Heart left ventricle (tissue), 16 donors: ENCODE measurements around the gene PTGER1. TPM values are rescaled to one million over a fixed set of nuclear protein-coding genes. Genes with fewer than 3 reads are reported as not detected.

Experiments used
- ATAC-seq, 4 donors: fragments of 200-7000 bp; cut with Tn5 transposase; one replicate each; pipeline ENCODE4 v1.9.1; 2020 to 2022; ENCODE audit warnings: moderate library complexity in 4 of 4, mild to moderate bottlenecking in 3 of 4, moderate number of reproducible peaks in 1 of 4
- DNase-seq, 5 donors: peaks; one replicate each; pipeline ENCODE4 v3.0.0-alpha.2; 2020
- H3K27ac ChIP-seq, 12 donors: fragments of 200-600 bp; sonication (generic) in 4 of 12; one replicate each; pipeline versions ENCODE4 v1.5.0 to v1.8.0; 2016 to 2022; ENCODE audit warnings: mild to moderate bottlenecking in 2 of 12
- H3K27me3 ChIP-seq, 9 donors: fragments of 200-600 bp; sonication (generic) in 2 of 9; one replicate each; pipeline versions ENCODE4 v1.5.1 to v1.8.0; 2016 to 2022; ENCODE audit warnings: mild to moderate bottlenecking in 3 of 9
- H3K36me3 ChIP-seq, 9 donors: fragments of 200-600 bp; sonication (generic) in 2 of 9; one replicate each; pipeline versions ENCODE4 v1.5.0 to v1.8.0; 2018 to 2022; ENCODE audit warnings: mild to moderate bottlenecking in 2 of 9
- H3K4me1 ChIP-seq, 12 donors: fragments of 200-600 bp; sonication (generic) in 4 of 12; one replicate each; pipeline versions ENCODE4 v1.5.0 to v1.8.0; 2016 to 2022; ENCODE audit warnings: mild to moderate bottlenecking in 3 of 12
- H3K4me3 ChIP-seq, 12 donors: fragments of 200-600 bp; sonication (generic) in 4 of 12; one replicate each; pipeline versions ENCODE4 v1.5.0 to v1.8.0; 2017 to 2022; ENCODE audit warnings: mild to moderate bottlenecking in 9 of 12, moderate library complexity in 4 of 12
- H3K9me3 ChIP-seq, 12 donors: fragments of 200-600 bp; sonication (generic) in 4 of 12; one replicate each; pipeline versions ENCODE4 v1.5.0 to v1.8.0; 2016 to 2022; ENCODE audit warnings: mild to moderate bottlenecking in 1 of 12
- POLR2A ChIP-seq, 2 donors: fragments of 450-650 bp; IDR thresholded peaks; one replicate each; pipeline ENCODE4 v1.6.1; 2017; ENCODE audit warnings: antibody characterized with exemption in 2 of 2, mild to moderate bottlenecking in 2 of 2, moderate library complexity in 2 of 2
- WGBS, 4 donors: extraction: QIAGEN DNeasy Blood & Tissue Kit in 2 of 4; methylation state at CpG; one replicate each; pipeline versions ENCODE4 v1.1.5 to v1.1.7; 2013 to 2018; 5-methylcytosine and 5-hydroxymethylcytosine counted together
- intact Hi-C, 10 donors: fragments of 100-400 bp; cut with DNase I; formaldehyde crosslinking; loops; one replicate each; pipeline versions ENCODE4 v1.11.1 to v1.14.2; 2022
- polyA plus RNA-seq, 2 donors: library from polyadenylated mRNA; stranded (reverse); fragments of 200-250 nt; gene quantifications; one replicate each; pipeline ENCODE4 v1.2.3, GENCODE V29; 2013
- total RNA-seq, 9 donors: library from RNA; depleted of rRNA in 2 of 9; stranded (reverse); fragments of >200 nt in 2 of 9; fragmentation: NEBNext Ultra II Directional in 3 of 9; extraction: Animal tissue kit (Norgen Biotek cat#: 25700) in 3 of 9; gene quantifications; one replicate each; pipeline versions ENCODE4 v1.1.0 to v1.2.4, GENCODE V29; 2016 to 2023
- TF ChIP-seq, protein P1 (sequence below), 12 donors: fragments of 200-600 bp; sonication (generic) in 4 of 12; IDR thresholded peaks; one replicate each; pipeline versions ENCODE4 v1.5.0 to v1.8.0; 2018 to 2022; ENCODE audit warnings: antibody characterized with exemption in 12 of 12, mild to moderate bottlenecking in 5 of 12
- donor health status: ischemic (EF 13 %, LVEDD 7.1; RV severe dilation, severe dysfunction).
- donor health status: healthy with polysubstance abuse.
- donor health status: DM: no; HTN: yes; CAD: no.
- donor health status: DM: no; HTN: no; CAD: no.
- donor health status: ischemic (EF 25% LVEDD 6.9; RV normal size, moderate dysfunction).
- donor health status: ischemic (EF 25% LVEDD 5.7; RV mildly dilated, moderate dysfunction).
- donor health status: healthy.
- donor health status: DM: yes; HTN: yes; CAD: no.
- donor health status: ischemic (EF 35%, LVEDD 5.7; RV mildly dilated, moderate dysfunction).
- donor health status: nonischemic (EF 11% LVEDD 7.7; RV severe dilation, severe dysfunction).
- donor health status: DM: yes; HTN: yes; CAD: no.
- donor health status: PGD.
- donor health status: ischemic (EF 29% LVEDD 5.4; RV normal size, mild dysfunction).
- donor health status: nonischemic (EF 23%, LVEDD 6.1; RV moderate dilation, normal function).

PTGER1 gene
- total and polyA plus RNA-seq, 11 donors: 0.15 to 0.35 TPM; not detected in 9

DNA sequence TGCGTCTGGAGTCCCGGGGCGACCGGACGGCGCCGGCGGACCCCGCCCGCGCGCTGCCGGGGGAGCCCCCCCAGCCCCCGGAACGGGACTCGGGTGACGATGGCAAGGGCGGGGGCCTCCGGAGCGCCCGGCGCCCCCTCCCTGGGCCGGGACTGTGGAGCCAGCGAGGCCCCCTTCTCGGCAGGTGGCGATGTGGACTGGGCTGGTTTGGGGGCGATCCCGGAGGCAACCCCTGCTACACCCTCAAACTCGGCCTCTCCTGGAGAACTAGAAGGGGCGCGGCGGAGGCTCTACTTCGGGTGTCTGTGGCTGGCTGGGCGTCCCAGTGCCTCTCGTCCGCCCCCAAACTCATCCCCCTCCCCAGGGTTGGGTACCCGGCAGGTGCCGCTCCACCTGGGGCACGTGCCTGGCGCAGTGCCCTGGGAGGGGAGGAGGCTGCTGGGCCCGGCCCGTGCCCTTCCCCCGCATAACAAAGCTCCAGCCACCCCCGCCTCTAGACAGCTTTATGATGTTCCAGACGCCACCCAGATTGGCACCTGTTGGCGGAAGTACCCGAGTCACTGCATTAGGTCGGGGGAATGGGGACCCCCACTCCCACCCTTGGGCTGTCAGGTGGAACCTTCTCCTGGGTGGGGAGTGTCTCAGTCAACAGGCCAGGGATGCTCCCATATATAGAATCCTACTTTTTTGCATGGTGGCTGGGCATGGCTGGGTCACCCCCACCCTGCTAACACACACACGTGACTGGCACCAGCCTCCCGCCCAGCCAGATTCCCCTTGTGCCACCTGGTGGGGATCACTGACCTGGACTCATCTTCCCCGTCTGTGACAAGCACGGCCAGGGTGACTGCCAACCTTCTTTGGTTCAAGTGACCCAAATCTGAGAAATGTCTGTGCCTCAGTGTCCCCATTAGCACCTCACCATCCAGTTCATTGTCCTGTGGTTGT lies 41.3 kb downstream of the PTGER1 start:
- peak in 3 of 5 donors; percentile 38 to 69 (median 52) for DNase-seq
- no peaks in the 10 kb centered on the region for H3K27me3 ChIP-seq

DNA sequence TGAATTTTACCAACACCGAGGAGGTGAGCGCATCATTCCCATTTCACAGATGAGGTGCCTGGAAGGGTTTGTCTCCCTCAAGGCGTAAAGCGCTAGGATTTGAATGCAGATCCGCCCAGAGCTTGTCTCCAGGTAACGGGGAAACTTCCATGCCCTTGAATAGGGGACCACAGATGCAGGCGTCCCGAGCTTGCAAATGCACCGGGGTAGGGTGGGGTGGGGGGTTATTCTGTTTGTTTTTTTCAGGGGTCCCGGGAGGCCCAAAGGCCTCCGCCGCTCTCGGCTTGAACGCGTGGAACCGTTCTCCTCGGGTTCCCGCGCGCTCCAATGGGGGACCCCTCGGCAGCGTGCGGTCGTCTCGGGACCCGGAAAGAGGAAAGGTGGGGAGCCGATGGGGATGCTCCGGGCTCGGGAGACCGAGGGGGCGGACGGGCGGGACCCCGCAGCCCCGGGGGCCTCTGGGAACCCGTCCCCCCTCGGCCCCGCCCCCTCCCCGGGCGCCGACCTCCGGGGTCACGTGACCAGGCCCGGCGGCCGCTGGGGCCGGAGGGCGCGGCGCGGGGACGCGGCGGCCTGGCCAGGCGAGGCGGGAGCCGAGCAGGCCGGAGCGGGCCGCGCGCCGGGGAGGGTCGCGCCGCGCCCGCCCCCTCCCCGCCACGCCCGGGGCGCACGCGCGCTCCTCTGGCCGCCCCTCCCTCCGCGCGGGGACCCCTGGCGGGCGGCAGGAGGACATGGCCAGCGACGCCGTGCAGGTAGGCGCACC lies 42.2 kb downstream of the PTGER1 start, which contains the start of gene PKN1:
TSS of gene PKN1 (plus strand) at position 516 of the 763 bp plus-strand sequence. CDS start at position 732, 216 bp downstream.
- Histone ChIP-seq H3K4me3 (peak within 1 kb of the TSS; percentile 72 to 98 (median 90)), H3K36me3 (peaks cover 0 to 19% (median 0%) of the 10 kb centered on the region in 9 donors), H3K27me3 (no peaks in the 10 kb centered on the region), H3K27ac (peak within 1 kb of the TSS; percentile 74 to 98 (median 93)), H3K9me3 (no peaks in the 10 kb centered on the region), H3K4me1 (peaks cover 0 to 58% (median 32%) of the 10 kb centered on the region in 12 donors)
- 2 to 29% (median 4%) methylated on average over 7 to 85 of the region's 85 CpGs for whole genome bisulfite sequencing, 4 donors
- DNase-seq (peak; percentile 71 to 84 (median 79)), ATAC-seq (peak; percentile 15 to 65 (median 48))
- TF ChIP-seq POLR2A (IDR thresholded peaks at IDR 0.05): peak in 1 of 2 donors; percentile 24
- TF ChIP-seq, protein P1, sequence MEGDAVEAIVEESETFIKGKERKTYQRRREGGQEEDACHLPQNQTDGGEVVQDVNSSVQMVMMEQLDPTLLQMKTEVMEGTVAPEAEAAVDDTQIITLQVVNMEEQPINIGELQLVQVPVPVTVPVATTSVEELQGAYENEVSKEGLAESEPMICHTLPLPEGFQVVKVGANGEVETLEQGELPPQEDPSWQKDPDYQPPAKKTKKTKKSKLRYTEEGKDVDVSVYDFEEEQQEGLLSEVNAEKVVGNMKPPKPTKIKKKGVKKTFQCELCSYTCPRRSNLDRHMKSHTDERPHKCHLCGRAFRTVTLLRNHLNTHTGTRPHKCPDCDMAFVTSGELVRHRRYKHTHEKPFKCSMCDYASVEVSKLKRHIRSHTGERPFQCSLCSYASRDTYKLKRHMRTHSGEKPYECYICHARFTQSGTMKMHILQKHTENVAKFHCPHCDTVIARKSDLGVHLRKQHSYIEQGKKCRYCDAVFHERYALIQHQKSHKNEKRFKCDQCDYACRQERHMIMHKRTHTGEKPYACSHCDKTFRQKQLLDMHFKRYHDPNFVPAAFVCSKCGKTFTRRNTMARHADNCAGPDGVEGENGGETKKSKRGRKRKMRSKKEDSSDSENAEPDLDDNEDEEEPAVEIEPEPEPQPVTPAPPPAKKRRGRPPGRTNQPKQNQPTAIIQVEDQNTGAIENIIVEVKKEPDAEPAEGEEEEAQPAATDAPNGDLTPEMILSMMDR (IDR thresholded peaks at IDR 0.05): peak in 2 of 12 donors; percentile 3 to 15
- intact Hi-C loops: loop anchor here in 4 of 10 donors (2.0 to 5.0 kb wide), 4 partner anchors 14 to 254 kb away; partner anchors contain the start of gene DDX39A (in 1 of the 4)

More for the DNA sequence above, 41.3 kb downstream of the PTGER1 start:
- intact Hi-C loops: loop anchor here in 4 of 10 donors (2.0 to 5.0 kb wide), 4 partner anchors 15 to 253 kb away; partner anchors contain the start of gene DDX39A (in 1 of the 4)
- Histone ChIP-seq H3K27ac (peak overlapping the region; percentile 74 to 98 (median 93)), H3K4me1 (peaks cover 0 to 65% (median 40%) of the 10 kb centered on the region in 12 donors), H3K9me3 (no peaks in the 10 kb centered on the region), H3K36me3 (peaks cover 0 to 19% (median 0%) of the 10 kb centered on the region in 9 donors), H3K4me3 (peak overlapping the region; percentile 72 to 98 (median 90))
- peak; percentile 6 to 25 (median 16) for ATAC-seq
- WGBS, 4 donors: 0 to 3% (median 1%) methylated on average over 2 to 52 of the region's 52 CpGs
- no peak for TF ChIP-seq POLR2A (IDR thresholded peaks at IDR 0.05)
- TF ChIP-seq, protein P1 (IDR thresholded peaks at IDR 0.05): peak in 2 of 12 donors; percentile 6 to 24

DNA sequence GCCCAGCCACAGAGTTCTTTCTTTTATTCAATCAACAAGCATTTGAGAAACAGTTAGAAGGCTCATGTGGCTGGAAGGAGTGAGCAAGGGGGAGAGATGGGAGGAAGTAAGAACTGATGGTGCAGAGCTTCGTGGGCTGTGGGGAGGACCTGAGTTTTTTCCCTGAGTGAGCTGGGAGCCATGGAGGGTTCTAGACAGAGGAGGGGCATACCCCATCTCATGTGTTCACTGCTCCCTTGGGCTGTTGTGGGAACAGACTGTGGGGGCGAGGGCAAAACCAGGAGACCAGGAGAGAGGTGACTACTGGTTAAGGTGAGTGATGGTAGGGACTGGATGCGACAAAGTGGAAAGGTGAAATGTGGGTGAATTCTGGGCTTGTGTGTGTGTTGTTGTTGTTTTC lies 44.4 kb downstream of the PTGER1 start:
- ATAC-seq: no peak
- no peak for TF ChIP-seq POLR2A (IDR thresholded peaks at IDR 0.05)
- TF ChIP-seq, protein P1 (IDR thresholded peaks at IDR 0.05): no peak
- WGBS, 4 donors: 80 to 87% (median 85%) methylated on average over 3 of the region's 3 CpGs
- no peak for DNase-seq
- intact Hi-C loops: loop anchor here in 3 of 10 donors (5.0 kb wide), 3 partner anchors 37 to 257 kb away; no protein-coding TSS in a partner anchor
- Histone ChIP-seq H3K27ac (no peak overlapping the region), H3K4me1 (peaks cover 0 to 37% (median 22%) of the 10 kb centered on the region in 12 donors), H3K4me3 (no peak overlapping the region), H3K36me3 (peaks cover 0 to 2% (median 0%) of the 10 kb centered on the region in 9 donors), H3K9me3 (no peaks in the 10 kb centered on the region), H3K27me3 (no peaks in the 10 kb centered on the region)
